Inflammatory macrophage treated with lipopolysaccharide for 4 hours (primary cell): ENCODE data around the gene LOXL1.
"Not testable (repeated sequence)": the region's sequence is repeated elsewhere in the genome, so short reads cannot be mapped to it uniquely, and the experiment has no call there.

Experiments
- DNase-seq: peaks from one replicate; pipeline ENCODE4 v3.0.0-alpha.2; 2020

Gene LOXL1

GRCh38 chr15:73922186-73923151 lies 3.8 kb upstream of the LOXL1 start:
- no peak for DNase-seq

GRCh38 chr15:73923156-73923487 lies 3.1 kb upstream of the LOXL1 start:
- no peak for DNase-seq

DNA sequence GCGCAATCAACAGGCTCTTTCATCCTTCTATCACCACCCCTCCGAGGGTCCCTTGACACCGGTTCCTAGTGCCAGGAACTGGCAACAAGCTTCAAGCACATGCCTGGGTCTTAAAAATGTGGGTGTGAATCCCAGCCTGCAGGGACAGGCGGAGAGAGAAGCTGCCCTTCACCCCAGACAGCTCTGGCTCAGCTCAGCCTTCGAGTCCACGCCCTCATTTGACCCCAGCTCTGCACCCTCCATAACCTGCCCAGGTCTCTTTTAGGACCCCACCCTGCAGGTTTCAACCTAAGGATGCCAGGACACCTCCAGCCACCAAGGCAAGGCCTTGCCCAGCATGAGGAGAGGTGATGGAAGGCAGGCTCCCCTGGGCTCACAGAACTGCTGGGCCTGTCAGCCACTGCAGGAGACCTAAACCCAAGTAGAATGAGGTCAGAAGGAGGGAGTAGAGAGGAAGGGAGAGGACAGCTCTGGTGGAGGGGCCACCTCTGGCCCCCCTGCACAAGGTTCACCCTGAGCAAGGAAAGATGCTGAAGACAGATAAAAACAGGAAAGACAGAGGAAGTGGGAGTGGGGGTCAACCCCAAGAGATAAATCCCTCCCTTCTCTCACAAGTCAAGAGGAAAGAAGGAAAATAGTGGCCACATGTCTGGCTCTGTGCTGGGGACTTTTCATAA lies 2.6 kb upstream of the LOXL1 start:
- no peak for DNase-seq

DNA sequence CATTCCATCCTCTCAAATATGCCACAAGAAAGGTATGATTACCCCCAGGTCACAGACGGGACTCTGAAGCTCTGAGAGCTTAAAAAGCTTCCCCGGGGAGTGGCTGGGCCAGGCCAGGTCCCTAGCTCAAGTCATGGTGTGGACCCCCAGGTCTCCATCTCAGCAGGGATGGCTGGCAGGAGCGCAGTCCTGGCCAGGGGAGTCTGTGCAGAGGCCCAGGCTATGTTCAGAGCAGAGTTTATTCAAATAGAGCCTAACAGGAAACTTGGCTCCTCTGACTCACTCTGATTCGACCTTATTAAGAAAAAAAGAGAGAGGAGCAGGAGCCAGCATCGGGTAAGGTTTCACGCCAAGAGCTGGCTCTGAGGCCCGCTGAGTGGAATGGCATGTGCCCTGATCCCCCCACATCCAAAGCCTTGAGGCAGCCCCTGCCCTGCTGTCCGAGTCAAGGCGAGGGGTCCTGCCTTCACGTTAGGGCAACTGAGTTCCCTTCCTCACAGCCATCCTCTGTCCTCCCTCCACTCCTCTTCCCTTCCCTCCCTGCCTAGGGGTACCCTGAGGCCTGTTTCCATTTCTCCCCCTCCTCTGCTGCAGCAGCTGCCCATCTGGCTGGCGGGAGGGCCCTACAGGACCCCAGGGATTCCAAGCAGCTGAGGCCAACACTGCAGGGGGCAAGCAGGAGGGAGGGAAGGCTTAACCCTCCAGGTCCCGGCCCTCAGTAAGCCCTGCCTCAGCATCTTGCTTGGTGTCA lies 1.9 kb upstream of the LOXL1 start:
- no peak for DNase-seq

- no peak for DNase-seq
These were observed 429 bp upstream of the LOXL1 start for GRCh38 chr15:73925848-73926218.

- DNase-seq = no peak
These were observed 777 bp downstream of the LOXL1 start for GRCh38 chr15:73927003-73927475.

GRCh38 chr15:73927476-73928240 lies 1.4 kb downstream of the LOXL1 start:
- peak; percentile 19 for DNase-seq

- DNase-seq = no peak
These were observed 1.9 kb downstream of the LOXL1 start for GRCh38 chr15:73928241-73928579.

- DNase-seq = no peak
These were observed 2.8 kb downstream of the LOXL1 start for GRCh38 chr15:73928971-73929627.

- DNase-seq = no peak
These were observed 4.1 kb downstream of the LOXL1 start for GRCh38 chr15:73930371-73930770.

- no peak for DNase-seq
These were observed 4.6 kb downstream of the LOXL1 start for GRCh38 chr15:73930790-73931281.

DNA sequence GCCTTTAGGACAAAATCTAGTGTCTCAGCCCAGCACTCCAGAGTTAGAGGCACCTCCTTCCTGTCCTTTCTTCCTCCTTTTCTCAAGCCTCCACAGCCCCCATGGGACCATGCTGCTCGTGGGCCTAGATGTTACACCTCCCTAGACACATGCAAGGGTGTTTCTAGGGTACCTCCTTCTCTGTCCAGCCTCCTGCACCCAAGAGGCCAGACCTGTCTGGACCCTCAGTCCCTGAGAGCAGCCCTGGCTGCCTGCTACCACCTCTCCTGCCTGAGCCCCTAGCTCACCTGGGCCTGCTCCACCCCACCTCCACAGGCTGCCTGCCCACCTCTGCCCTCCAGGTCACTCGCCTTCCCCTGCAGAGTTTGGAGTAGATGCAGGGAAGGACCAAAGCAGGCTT lies 5.2 kb downstream of the LOXL1 start:
- DNase-seq = no peak

- no peak for DNase-seq
These were observed 6.3 kb downstream of the LOXL1 start for GRCh38 chr15:73932381-73933191.

- no peak for DNase-seq
These were observed 8.0 kb downstream of the LOXL1 start for GRCh38 chr15:73934281-73934680.

- no peak for DNase-seq
These were observed 9.3 kb downstream of the LOXL1 start for GRCh38 chr15:73935547-73935946.

GRCh38 chr15:73936181-73936580 lies 9.9 kb downstream of the LOXL1 start:
- no peak for DNase-seq

- DNase-seq = no peak
These were observed 10.5 kb downstream of the LOXL1 start for GRCh38 chr15:73936588-73937290.

GRCh38 chr15:73937296-73937695 lies 11.0 kb downstream of the LOXL1 start:
- DNase-seq = no peak

DNA sequence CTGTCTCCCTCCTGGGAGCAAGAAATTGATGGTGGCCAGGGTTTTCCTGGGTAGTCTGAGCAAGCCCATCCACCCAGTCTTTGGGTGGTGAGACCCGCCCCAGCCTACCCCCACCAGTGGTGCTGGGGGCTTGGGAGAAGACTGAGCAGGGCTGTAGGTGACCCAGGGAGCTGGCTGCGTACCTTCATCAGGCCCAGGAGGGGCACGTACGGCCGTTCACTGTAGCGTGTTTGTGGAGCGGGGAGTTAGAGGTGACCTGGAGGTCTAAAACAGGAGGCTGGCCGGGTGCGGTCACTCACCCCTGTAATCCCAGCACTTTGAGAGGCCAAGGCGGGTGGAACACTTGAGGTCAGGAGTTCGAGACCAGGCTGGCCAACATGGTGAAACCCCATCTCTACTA lies 11.5 kb downstream of the LOXL1 start:
- DNase-seq = no peak

DNA sequence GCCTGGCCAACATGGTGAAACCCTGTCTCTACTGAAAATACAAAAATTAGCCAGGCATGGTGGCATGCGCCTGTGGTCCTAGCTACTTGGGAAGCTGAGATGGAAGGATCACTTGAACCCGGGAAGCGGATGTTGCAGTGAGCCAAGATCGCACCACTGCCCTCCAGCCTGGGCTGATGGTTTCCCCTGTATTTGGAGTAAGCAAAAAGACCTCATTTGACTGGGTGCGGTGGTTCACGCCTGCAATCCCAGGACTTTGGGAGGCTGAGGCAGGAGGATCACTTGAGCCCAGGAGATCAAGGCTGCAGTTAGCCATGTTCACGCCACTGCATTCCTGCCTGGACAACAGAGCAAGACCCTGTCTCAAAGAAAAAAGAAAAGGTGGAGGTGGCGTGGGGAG lies 12.3 kb downstream of the LOXL1 start:
- not testable (repeated sequence) for DNase-seq

DNA sequence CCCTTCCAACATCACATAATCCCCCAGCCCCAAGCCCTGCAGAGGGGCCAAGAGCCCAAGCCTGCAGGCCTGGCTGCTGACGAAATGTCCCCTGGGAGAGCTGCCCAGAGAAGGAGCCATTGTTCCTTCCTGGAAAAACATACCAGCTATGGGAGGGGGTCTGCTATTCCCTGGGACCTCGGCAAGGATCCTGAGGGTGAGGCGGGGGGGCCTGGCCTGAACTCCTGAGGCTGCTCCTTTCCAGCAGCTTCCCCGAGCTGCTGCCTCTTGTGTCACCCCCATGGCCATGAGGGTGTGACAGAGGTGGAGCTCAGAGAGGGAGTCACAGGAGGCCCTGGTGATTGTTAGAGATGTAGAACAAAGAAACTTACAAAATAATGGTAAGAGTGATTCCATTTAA lies 12.9 kb downstream of the LOXL1 start:
- DNase-seq = no peak
